ENCODE data around the gene FBN1.

Gene FBN1

GRCh38 chr15:48371550-48371949 lies 274.0 kb downstream of the FBN1 start:
- Histone ChIP-seq H2AFZ (ENCODE audit: low read length) (no peak overlapping the region), H3K27me3 (replicated peaks; ENCODE audit: insufficient read depth, low read length) (no peaks in the 10 kb centered on the region), H3F3A (ENCODE audit: insufficient read depth, low read length) (no peaks in the 10 kb centered on the region), H3K9ac (ENCODE audit: low read length) (no peak overlapping the region), H3K9me2 (replicated peaks; ENCODE audit: insufficient read depth, low read length) (no peaks in the 10 kb centered on the region), H3K4me2 (ENCODE audit: low read depth, low read length) (no peak overlapping the region), H3K4me1 (ENCODE audit: low read length) (no peaks in the 10 kb centered on the region), H4K20me1 (ENCODE audit: insufficient read depth, low read length) (no peaks in the 10 kb centered on the region), H3K79me2 (ENCODE audit: low read length) (no peaks in the 10 kb centered on the region), H3K27ac (ENCODE audit: low read length) (no peak overlapping the region), H3K9me3 (replicated peaks; ENCODE audit: insufficient read depth, low read length) (no peaks in the 10 kb centered on the region), H3K36me3 (replicated peaks; ENCODE audit: insufficient read depth, low read length) (no peaks in the 10 kb centered on the region), H3K4me3 (ENCODE audit: low read length) (no peak overlapping the region)
- no peak for TF ChIP-seq EZH2 (optimal IDR thresholded peaks at IDR 0.05; ENCODE audit: low read depth, low read length)
- no peak for DNase-seq

- no peak for DNase-seq
- Histone ChIP-seq H3F3A (ENCODE audit: insufficient read depth, low read length) (no peaks in the 10 kb centered on the region), H3K36me3 (replicated peaks; ENCODE audit: insufficient read depth, low read length) (no peaks in the 10 kb centered on the region), H3K4me3 (ENCODE audit: low read length) (no peak overlapping the region), H3K27me3 (replicated peaks; ENCODE audit: insufficient read depth, low read length) (no peaks in the 10 kb centered on the region), H3K27ac (ENCODE audit: low read length) (no peak overlapping the region), H3K4me2 (ENCODE audit: low read depth, low read length) (no peak overlapping the region), H3K9me2 (replicated peaks; ENCODE audit: insufficient read depth, low read length) (no peaks in the 10 kb centered on the region), H3K4me1 (ENCODE audit: low read length) (no peaks in the 10 kb centered on the region), H3K9me3 (replicated peaks; ENCODE audit: insufficient read depth, low read length) (no peaks in the 10 kb centered on the region), H4K20me1 (ENCODE audit: insufficient read depth, low read length) (no peaks in the 10 kb centered on the region), H3K9ac (ENCODE audit: low read length) (no peak overlapping the region), H3K79me2 (ENCODE audit: low read length) (no peaks in the 10 kb centered on the region), H2AFZ (ENCODE audit: low read length) (no peak overlapping the region)
- TF ChIP-seq CTCF (IDR thresholded peaks at IDR 0.05; ENCODE audit: low read length), result no peak
- TF ChIP-seq EZH2 (optimal IDR thresholded peaks at IDR 0.05; ENCODE audit: low read depth, low read length), result no peak
- TF ChIP-seq EZH2phosphoT487 (IDR thresholded peaks at IDR 0.05; ENCODE audit: low read length), result no peak
Observed at GRCh38 chr15:48370460-48370859, 275.0 kb downstream of the FBN1 start.

GRCh38 chr15:48367483-48367882 lies 278.0 kb downstream of the FBN1 start:
- no peaks in the 10 kb centered on the region for H4K20me1 ChIP-seq (ENCODE audit: insufficient read depth, low read length)
- H2AFZ ChIP-seq (ENCODE audit: low read length), result no peak overlapping the region
- TF ChIP-seq EZH2 (optimal IDR thresholded peaks at IDR 0.05; ENCODE audit: low read depth, low read length) (no peak), EZH2phosphoT487 (IDR thresholded peaks at IDR 0.05; ENCODE audit: low read length) (no peak), CTCF (IDR thresholded peaks at IDR 0.05; ENCODE audit: low read length) (no peak)
- H3K79me2 ChIP-seq (ENCODE audit: low read length), result no peaks in the 10 kb centered on the region
- H3K27ac ChIP-seq (ENCODE audit: low read length), result no peak overlapping the region
- H3K4me2 ChIP-seq (ENCODE audit: low read depth, low read length), result no peak overlapping the region
- no peak for DNase-seq
- H3F3A ChIP-seq (ENCODE audit: insufficient read depth, low read length), result no peaks in the 10 kb centered on the region
- H3K9ac ChIP-seq (ENCODE audit: low read length), result no peak overlapping the region
- H3K27me3 ChIP-seq (replicated peaks; ENCODE audit: insufficient read depth, low read length), result no peaks in the 10 kb centered on the region
- no peaks in the 10 kb centered on the region for H3K4me1 ChIP-seq (ENCODE audit: low read length)
- H3K4me3 ChIP-seq (ENCODE audit: low read length), result no peak overlapping the region
- no peaks in the 10 kb centered on the region for H3K9me3 ChIP-seq (replicated peaks; ENCODE audit: insufficient read depth, low read length)
- H3K9me2 ChIP-seq (replicated peaks; ENCODE audit: insufficient read depth, low read length), result no peaks in the 10 kb centered on the region
- no peaks in the 10 kb centered on the region for H3K36me3 ChIP-seq (replicated peaks; ENCODE audit: insufficient read depth, low read length)

- no peak overlapping the region for H3K27ac ChIP-seq (ENCODE audit: low read length)
- no peak overlapping the region for H3K4me3 ChIP-seq (ENCODE audit: low read length)
- H3K36me3 ChIP-seq (replicated peaks; ENCODE audit: insufficient read depth, low read length), result no peaks in the 10 kb centered on the region
- no peak overlapping the region for H3K9ac ChIP-seq (ENCODE audit: low read length)
- H3K4me1 ChIP-seq (ENCODE audit: low read length), result no peaks in the 10 kb centered on the region
- no peaks in the 10 kb centered on the region for H4K20me1 ChIP-seq (ENCODE audit: insufficient read depth, low read length)
- no peaks in the 10 kb centered on the region for H3K79me2 ChIP-seq (ENCODE audit: low read length)
- no peaks in the 10 kb centered on the region for H3K9me2 ChIP-seq (replicated peaks; ENCODE audit: insufficient read depth, low read length)
- no peak for DNase-seq
- no peaks in the 10 kb centered on the region for H3F3A ChIP-seq (ENCODE audit: insufficient read depth, low read length)
- H3K9me3 ChIP-seq (replicated peaks; ENCODE audit: insufficient read depth, low read length), result no peaks in the 10 kb centered on the region
- no peak overlapping the region for H3K4me2 ChIP-seq (ENCODE audit: low read depth, low read length)
- no peak overlapping the region for H2AFZ ChIP-seq (ENCODE audit: low read length)
- no peak for TF ChIP-seq CTCF (IDR thresholded peaks at IDR 0.05; ENCODE audit: low read length)
- TF ChIP-seq EZH2 (optimal IDR thresholded peaks at IDR 0.05; ENCODE audit: low read depth, low read length), result no peak
- no peak for TF ChIP-seq EZH2phosphoT487 (IDR thresholded peaks at IDR 0.05; ENCODE audit: low read length)
- H3K27me3 ChIP-seq (replicated peaks; ENCODE audit: insufficient read depth, low read length), result no peaks in the 10 kb centered on the region
Observed at GRCh38 chr15:48366584-48367312, 278.8 kb downstream of the FBN1 start.

Data from MM.1S (cell line).